ENCODE data around the gene SDS. TPM values are rescaled to one million over a fixed set of nuclear protein-coding genes. Genes with fewer than 3 reads are reported as not detected.

Gene SDS
- not detected for total RNA-seq

GRCh38 chr12:113403435-113404415 is at the start of gene SDS:
TSS of gene SDS (minus strand) at chr12:113403887. CDS start at chr12:113399708, 4,179 bp downstream.
- CTCF ChIA-PET = no interaction called here
- POLR2A ChIA-PET = no interaction called here

GRCh38 chr12:113453330-113453729 is 49.6 kb upstream of the SDS start:
- ChIA-PET POLR2A (interaction anchor here (0.7 kb wide), 1 partner anchor 12 kb away, joined by 5 read pairs; no protein-coding TSS in a partner anchor), CTCF (no interaction called here)

GRCh38 chr12:113452458-113452857 is 48.8 kb upstream of the SDS start:
- POLR2A ChIA-PET = no interaction called here
- CTCF ChIA-PET = no interaction called here

- ChIA-PET CTCF (interaction anchor here (0.6 kb wide), 1 partner anchor 253 kb away, joined by 3 read pairs; no protein-coding TSS in a partner anchor), POLR2A (no interaction called here)
These were observed 46.2 kb upstream of the SDS start for GRCh38 chr12:113449839-113450238.

GRCh38 chr12:113449299-113449698 is 45.6 kb upstream of the SDS start:
- ChIA-PET CTCF (interaction anchor here (0.6 kb wide), 1 partner anchor 252 kb away, joined by 3 read pairs; no protein-coding TSS in a partner anchor), POLR2A (no interaction called here)

GRCh38 chr12:113448873-113449272 is 45.2 kb upstream of the SDS start:
- POLR2A ChIA-PET = no interaction called here
- CTCF ChIA-PET = no interaction called here

- ChIA-PET POLR2A (interaction anchor here (0.5 kb wide), 1 partner anchor 176 kb away, joined by 3 read pairs; no protein-coding TSS in a partner anchor), CTCF (no interaction called here)
These were observed 42.0 kb upstream of the SDS start for GRCh38 chr12:113445544-113446171.

GRCh38 chr12:113443030-113443539 is 39.4 kb upstream of the SDS start:
- ChIA-PET CTCF (no interaction called here), POLR2A (no interaction called here)

- ChIA-PET POLR2A (no interaction called here), CTCF (interaction anchor here (0.6 kb wide), 1 partner anchor 33 kb away, joined by 3 read pairs; no protein-coding TSS in a partner anchor)
These were observed 37.5 kb upstream of the SDS start for GRCh38 chr12:113440947-113441782.

- CTCF ChIA-PET = interaction anchor here (0.6 kb wide), 1 partner anchor 32 kb away, joined by 3 read pairs; no protein-coding TSS in a partner anchor
- POLR2A ChIA-PET = no interaction called here
These were observed 36.6 kb upstream of the SDS start for GRCh38 chr12:113440336-113440735.

- ChIA-PET POLR2A (no interaction called here), CTCF (no interaction called here)
These were observed 35.9 kb upstream of the SDS start for GRCh38 chr12:113439606-113440030.

- ChIA-PET POLR2A (no interaction called here), CTCF (no interaction called here)
These were observed 35.6 kb upstream of the SDS start for GRCh38 chr12:113439301-113439597.

GRCh38 chr12:113438523-113439300 is 35.0 kb upstream of the SDS start:
- POLR2A ChIA-PET = no interaction called here
- CTCF ChIA-PET = no interaction called here

GRCh38 chr12:113437729-113438100 is 34.0 kb upstream of the SDS start:
- POLR2A ChIA-PET = no interaction called here
- CTCF ChIA-PET = no interaction called here

- ChIA-PET CTCF (no interaction called here), POLR2A (no interaction called here)
These were observed 33.5 kb upstream of the SDS start for GRCh38 chr12:113436993-113437728.

- ChIA-PET POLR2A (no interaction called here), CTCF (no interaction called here)
These were observed 32.9 kb upstream of the SDS start for GRCh38 chr12:113436586-113436985.

- ChIA-PET CTCF (no interaction called here), POLR2A (no interaction called here)
These were observed 31.7 kb upstream of the SDS start for GRCh38 chr12:113435367-113435766.

GRCh38 chr12:113432986-113433385 is 29.3 kb upstream of the SDS start:
- ChIA-PET POLR2A (no interaction called here), CTCF (no interaction called here)

GRCh38 chr12:113428482-113428881 is 24.8 kb upstream of the SDS start:
- POLR2A ChIA-PET = no interaction called here

More at GRCh38 chr12:113428482-113428881, 24.8 kb upstream of the SDS start:
- CTCF ChIA-PET = no interaction called here
